BJ (cell line): ENCODE results near the gene TTC31. TPM values are rescaled to one million over a fixed set of nuclear protein-coding genes. Genes with fewer than 3 reads are reported as not detected.

Experiments used
- CTCF ChIA-PET: fragments of 350-600 bp; formaldehyde crosslinking; extraction: SDS; loops from one replicate; lab custom pipeline; 2021; ENCODE audit warnings: antibody characterized with exemption, inconsistent platforms; lab: Yijun Ruan, JAX
- POLR2A ChIA-PET: fragments of 300-600 bp; sonication (Branson Sonifier 250); formaldehyde crosslinking; extraction: SDS; loops from one replicate; lab custom pipeline; 2021; ENCODE audit warnings: antibody characterized with exemption; lab: Charles Lee
- DNase-seq: peaks from one replicate; pipeline ENCODE4 v3.0.0-alpha.2; 2011; ENCODE audit warnings: low read depth
- H3K27me3 ChIP-seq: 2 replicates; pipeline ENCODE4 v1.6.0; 2011; ENCODE audit warnings: low read length; ENCODE audit not compliant: control insufficient read depth, insufficient read depth
- H3K36me3 ChIP-seq: 2 replicates; pipeline ENCODE4 v1.5.1; 2011; ENCODE audit warnings: low read length; ENCODE audit not compliant: control insufficient read depth, insufficient read depth
- H3K4me3 ChIP-seq: 2 replicates; pipeline ENCODE4 v1.5.1; 2011; ENCODE audit warnings: low read depth, mild to moderate bottlenecking, control low read depth, low read length
- CTCF ChIP-seq: IDR thresholded peaks from 2 replicates; pipeline ENCODE4 v1.5.1; 2011; ENCODE audit warnings: low read depth, mild to moderate bottlenecking, control low read depth, inconsistent platforms, low read length, moderate library complexity; ENCODE audit not compliant: insufficient read depth
- polyA plus RNA-seq: library from polyadenylated mRNA; depleted of rRNA; stranded (reverse); fragments of >200 nt; gene quantifications from 2 replicates; pipeline ENCODE4 v1.2.3, GENCODE V29; 2011

The TTC31 gene
- polyA plus RNA-seq, 1 experiment = 26.0 TPM

GRCh38 chr2:74529357-74530238 is 46.7 kb downstream of the TTC31 start, which contains the start of the genes AUP1 and HTRA2:
AUP1 (minus strand) TSS chr2:74529706; CDS start chr2:74529629, 77 bp downstream.
HTRA2 (plus strand) TSS chr2:74529933; CDS start chr2:74530007, 74 bp downstream.
- DNase-seq = peak; percentile 97
- peak within 1 kb of the TSS; percentile 87 for H3K4me3 ChIP-seq
- CTCF ChIA-PET = interaction anchor here (1.0 to 3.1 kb wide), 5 partner anchors 21 to 60 kb away, joined by 3 to 8 read pairs (median 4); no protein-coding TSS in a partner anchor
- POLR2A ChIA-PET = interaction anchor here (0.5 to 1.0 kb wide), 5 partner anchors 26 to 73 kb away, joined by 3 to 4 read pairs (median 4); no protein-coding TSS in a partner anchor
- no peak for TF ChIP-seq CTCF
- no peaks in the 10 kb centered on the region for H3K27me3 ChIP-seq
- peaks cover 24% of the 10 kb centered on the region for H3K36me3 ChIP-seq

GRCh38 chr2:74530239-74531187 is 47.6 kb downstream of the TTC31 start:
- Histone ChIP-seq H3K27me3 (no peaks in the 10 kb centered on the region), H3K36me3 (peaks cover 24% of the 10 kb centered on the region), H3K4me3 (peak overlapping the region; percentile 52)
- ChIA-PET CTCF (interaction anchor here (0.7 to 3.1 kb wide), 9 partner anchors 9 to 138 kb away, joined by 3 to 8 read pairs (median 3); partner anchors contain the start of genes CCDC142 and TTC31), POLR2A (interaction anchor here (1.0 kb wide), 1 partner anchor 27 kb away, joined by 4 read pairs; no protein-coding TSS in a partner anchor)
- no peak for TF ChIP-seq CTCF
- DNase-seq = no peak

GRCh38 chr2:74531666-74532065 is 48.8 kb downstream of the TTC31 start:
- no peak for DNase-seq
- Histone ChIP-seq H3K36me3 (peaks cover 15% of the 10 kb centered on the region), H3K4me3 (no peak overlapping the region), H3K27me3 (no peaks in the 10 kb centered on the region)
- ChIA-PET CTCF (interaction anchor here (0.6 to 3.1 kb wide), 14 partner anchors 8 to 1285 kb away, joined by 3 to 12 read pairs (median 4); partner anchors contain the start of genes CCDC142 and TTC31), POLR2A (no interaction called here)
- TF ChIP-seq CTCF = no peak

GRCh38 chr2:74532222-74532621 is 49.3 kb downstream of the TTC31 start:
- Histone ChIP-seq H3K4me3 (no peak overlapping the region), H3K27me3 (no peaks in the 10 kb centered on the region), H3K36me3 (peaks cover 10% of the 10 kb centered on the region)
- POLR2A ChIA-PET = no interaction called here
- TF ChIP-seq CTCF = peak; percentile 27; the same call in 1 of the 2 replicates
- no peak for DNase-seq
- CTCF ChIA-PET = interaction anchor here (0.6 to 2.8 kb wide), 12 partner anchors 7 to 1285 kb away, joined by 3 to 12 read pairs (median 4); partner anchors contain the start of genes CCDC142 and TTC31
